Measurements from ENCODE around the gene CXXC4.

CXXC4 gene

DNA sequence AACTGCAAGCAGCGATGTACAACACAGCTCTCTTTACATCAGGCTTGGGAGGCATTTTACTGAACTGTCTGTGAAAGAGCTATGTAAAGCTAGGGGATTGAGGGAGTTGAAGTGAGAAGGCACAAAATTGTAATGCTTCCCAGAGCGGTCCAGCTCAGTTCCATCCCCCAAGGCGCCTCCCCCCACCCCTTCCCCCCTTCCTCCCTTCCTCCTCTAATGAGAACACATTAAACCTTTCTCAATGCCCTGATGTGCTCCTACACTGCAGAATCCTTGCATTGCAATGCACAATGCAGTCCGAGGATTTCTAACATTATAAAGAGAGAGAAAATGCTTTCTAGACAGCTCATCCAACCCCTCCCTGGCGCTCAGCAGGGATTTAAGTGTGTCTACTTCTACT is 73.9 kb downstream of the CXXC4 start:
- no peak for ATAC-seq (ENCODE audit: low read depth)
- Histone ChIP-seq H3K27ac (ENCODE audit: poor library complexity, severe bottlenecking) (no peak overlapping the region), H3K36me3 (ENCODE audit: low read depth) (no peaks in the 10 kb centered on the region), H3K4me1 (ENCODE audit: insufficient read depth, poor library complexity, severe bottlenecking) (no peaks in the 10 kb centered on the region), H3K27me3 (ENCODE audit: insufficient read depth, poor library complexity, severe bottlenecking) (no peaks in the 10 kb centered on the region), H3K9me3 (ENCODE audit: severe bottlenecking) (no peaks in the 10 kb centered on the region), H3K4me3 (ENCODE audit: severe bottlenecking) (no peak overlapping the region)
- DNase-seq (ENCODE audit: low spot score) = no peak
- TF ChIP-seq, protein P1, sequence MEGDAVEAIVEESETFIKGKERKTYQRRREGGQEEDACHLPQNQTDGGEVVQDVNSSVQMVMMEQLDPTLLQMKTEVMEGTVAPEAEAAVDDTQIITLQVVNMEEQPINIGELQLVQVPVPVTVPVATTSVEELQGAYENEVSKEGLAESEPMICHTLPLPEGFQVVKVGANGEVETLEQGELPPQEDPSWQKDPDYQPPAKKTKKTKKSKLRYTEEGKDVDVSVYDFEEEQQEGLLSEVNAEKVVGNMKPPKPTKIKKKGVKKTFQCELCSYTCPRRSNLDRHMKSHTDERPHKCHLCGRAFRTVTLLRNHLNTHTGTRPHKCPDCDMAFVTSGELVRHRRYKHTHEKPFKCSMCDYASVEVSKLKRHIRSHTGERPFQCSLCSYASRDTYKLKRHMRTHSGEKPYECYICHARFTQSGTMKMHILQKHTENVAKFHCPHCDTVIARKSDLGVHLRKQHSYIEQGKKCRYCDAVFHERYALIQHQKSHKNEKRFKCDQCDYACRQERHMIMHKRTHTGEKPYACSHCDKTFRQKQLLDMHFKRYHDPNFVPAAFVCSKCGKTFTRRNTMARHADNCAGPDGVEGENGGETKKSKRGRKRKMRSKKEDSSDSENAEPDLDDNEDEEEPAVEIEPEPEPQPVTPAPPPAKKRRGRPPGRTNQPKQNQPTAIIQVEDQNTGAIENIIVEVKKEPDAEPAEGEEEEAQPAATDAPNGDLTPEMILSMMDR (IDR thresholded peaks at IDR 0.05; ENCODE audit: poor library complexity, severe bottlenecking) = no peak
